ENCODE data around the gene ITGB1. TPM values are rescaled to one million over a fixed set of nuclear protein-coding genes. Genes with fewer than 3 reads are reported as not detected.

The ITGB1 gene
- total and polyA plus RNA-seq, 2 experiments from 2014 or later: 317 to 439 TPM

GRCh38 chr10:32854435-32854834, 103.6 kb downstream of the ITGB1 start:
- no peak for DNase-seq (ENCODE audit: low spot score)
- ATAC-seq: no peak
- no peak overlapping the region for H3K4me2 ChIP-seq
- H3F3A ChIP-seq (replicated peaks; ENCODE audit: low read depth): no peaks in the 10 kb centered on the region
- no peaks in the 10 kb centered on the region for H3K36me3 ChIP-seq (ENCODE audit: insufficient read depth)
- no peak overlapping the region for H2AFZ ChIP-seq
- H3K4me3 Mint-ChIP-seq: no peak overlapping the region
- H3K9me3 Mint-ChIP-seq: no peaks in the 10 kb centered on the region
- TF ChIP-seq POLR2AphosphoS5 (IDR thresholded peaks at IDR 0.05; ENCODE audit: low read depth): no peak
- TF ChIP-seq STAT1 (IDR thresholded peaks at IDR 0.05; ENCODE audit: unreplicated experiment): no peak
- no peak for TF ChIP-seq ZNF462 (CRISPR knock-in tag; IDR thresholded peaks at IDR 0.05)
- no peak for TF ChIP-seq EZH2 (IDR thresholded peaks at IDR 0.05; ENCODE audit: low read depth, unreplicated experiment)
- TF ChIP-seq CTCF (conservative IDR thresholded peaks at IDR 0.05; ENCODE audit: low read depth in 2 of 2): no peak
- TF ChIP-seq CREB1 (CRISPR knock-in tag; IDR thresholded peaks at IDR 0.05; ENCODE audit: low read depth): no peak
- TF ChIP-seq EZH2phosphoT487 (IDR thresholded peaks at IDR 0.05; ENCODE audit: unreplicated experiment): no peak
- TF ChIP-seq NANOG (IDR thresholded peaks at IDR 0.05; ENCODE audit: borderline replicate concordance): no peak
- no peak for TF ChIP-seq ZNF114 (CRISPR knock-in tag; IDR thresholded peaks at IDR 0.05)
- no peak for TF ChIP-seq REST (IDR thresholded peaks at IDR 0.05; ENCODE audit: unreplicated experiment)
- no peak for TF ChIP-seq ZNF331 (CRISPR knock-in tag; IDR thresholded peaks at IDR 0.05; ENCODE audit: low read depth)
- TF ChIP-seq, protein P1, sequence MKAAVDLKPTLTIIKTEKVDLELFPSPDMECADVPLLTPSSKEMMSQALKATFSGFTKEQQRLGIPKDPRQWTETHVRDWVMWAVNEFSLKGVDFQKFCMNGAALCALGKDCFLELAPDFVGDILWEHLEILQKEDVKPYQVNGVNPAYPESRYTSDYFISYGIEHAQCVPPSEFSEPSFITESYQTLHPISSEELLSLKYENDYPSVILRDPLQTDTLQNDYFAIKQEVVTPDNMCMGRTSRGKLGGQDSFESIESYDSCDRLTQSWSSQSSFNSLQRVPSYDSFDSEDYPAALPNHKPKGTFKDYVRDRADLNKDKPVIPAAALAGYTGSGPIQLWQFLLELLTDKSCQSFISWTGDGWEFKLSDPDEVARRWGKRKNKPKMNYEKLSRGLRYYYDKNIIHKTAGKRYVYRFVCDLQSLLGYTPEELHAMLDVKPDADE (IDR thresholded peaks at IDR 0.05): no peak
- no peak for TF ChIP-seq JUNB (IDR thresholded peaks at IDR 0.05; ENCODE audit: unreplicated experiment)
- no peak overlapping the region for H3K4me3 ChIP-seq
- H3K79me2 ChIP-seq (replicated peaks; ENCODE audit: insufficient read depth): no peaks in the 10 kb centered on the region
- no peak overlapping the region for H3K27ac Mint-ChIP-seq
- H3K27me3 Mint-ChIP-seq (ENCODE audit: insufficient read depth, low read depth, poor library complexity): peaks cover 1% of the 10 kb centered on the region
- no peaks in the 10 kb centered on the region for H4K20me1 ChIP-seq (replicated peaks; ENCODE audit: insufficient read depth)
- no peaks in the 10 kb centered on the region; the same call in 1 of the 2 replicates for H3K9me2 ChIP-seq (ENCODE audit: insufficient read depth)
- H3K27me3 ChIP-seq (ENCODE audit: insufficient read depth): no peaks in the 10 kb centered on the region
- H3K4me1 ChIP-seq (ENCODE audit: insufficient read depth): no peaks in the 10 kb centered on the region
- no peak overlapping the region for H3K27ac ChIP-seq (ENCODE audit: low read depth)
- no peaks in the 10 kb centered on the region for H3K36me3 Mint-ChIP-seq (ENCODE audit: low read depth)
- H3K4me1 Mint-ChIP-seq: no peaks in the 10 kb centered on the region
